Stimulated activated CD8-positive, alpha-beta memory T cell treated with anti-CD3 and anti-CD28 coated beads, Interleukin-12 subunit alpha, Interleukin-12 subunit beta, amount 100 ng/mL, for 24 hours (primary cell): Measurements from ENCODE around the gene PKIB.
"Not testable (repeated sequence)": the region's sequence is repeated elsewhere in the genome, so short reads cannot be mapped to it uniquely, and the experiment has no call there.

Experiments
- DNase-seq: peaks from one replicate; pipeline ENCODE4 v3.0.0-alpha.2; 2020; ENCODE audit errors: extremely low read depth

The PKIB gene

DNA sequence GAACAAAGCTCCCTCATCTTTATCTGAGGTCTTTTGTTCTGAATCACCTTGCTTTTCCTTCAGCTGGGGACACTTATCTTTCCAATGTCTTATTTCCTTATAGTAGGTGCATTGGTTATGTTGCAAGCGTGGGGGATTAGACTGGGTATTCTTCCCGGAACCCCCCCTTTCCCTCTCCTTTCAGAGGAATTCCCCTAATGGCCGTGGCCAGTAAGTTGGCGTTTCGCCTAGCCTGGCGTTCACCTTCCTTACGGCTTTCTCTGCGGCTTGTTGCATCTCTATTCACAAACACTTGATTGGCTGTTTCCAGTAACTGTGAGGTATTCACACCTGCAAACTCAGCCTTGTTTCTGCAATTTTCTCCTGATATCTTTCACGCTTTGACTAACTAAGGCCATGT lies 136.5 kb downstream of the PKIB start:
- no peak for DNase-seq

DNA sequence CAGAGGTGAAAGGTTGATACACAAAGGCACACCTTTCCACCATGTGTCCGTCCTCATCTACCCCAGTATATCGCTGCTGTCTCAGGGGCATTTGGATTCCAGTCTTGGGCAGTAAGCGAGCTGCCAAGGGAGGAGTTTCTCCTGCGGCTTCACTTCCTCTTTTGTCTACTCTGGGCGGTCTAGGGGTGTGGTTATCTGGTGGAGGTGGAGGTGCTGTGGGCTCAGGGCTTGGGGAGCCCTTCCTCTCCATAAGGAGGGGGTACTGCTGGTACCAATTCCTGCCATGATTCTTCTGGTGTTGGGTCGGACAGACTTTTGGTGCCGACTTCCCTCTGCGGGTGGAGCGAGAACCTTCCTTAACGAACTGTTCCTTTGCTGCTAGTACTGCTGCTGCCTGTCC lies 137.4 kb downstream of the PKIB start:
- no peak for DNase-seq

DNA sequence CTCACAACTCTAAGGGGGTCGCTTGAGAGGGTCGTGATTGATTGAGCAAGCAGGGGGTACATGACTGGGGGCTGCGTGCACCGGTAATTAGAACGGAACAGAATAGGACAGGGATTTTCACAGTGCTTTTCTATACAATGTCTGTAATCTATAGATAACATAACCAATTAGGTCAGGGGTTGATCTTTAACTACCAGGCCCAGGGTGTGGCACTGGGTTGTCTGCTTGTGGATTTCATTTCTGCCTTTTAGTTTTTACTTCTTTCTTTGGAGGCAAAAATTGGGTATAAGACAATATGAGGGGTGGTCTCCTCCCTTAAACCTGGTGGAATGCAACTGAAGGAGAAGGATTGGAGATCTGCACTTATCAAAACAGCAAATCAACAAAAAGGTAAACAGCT lies 138.7 kb downstream of the PKIB start:
- not testable (repeated sequence) for DNase-seq

DNA sequence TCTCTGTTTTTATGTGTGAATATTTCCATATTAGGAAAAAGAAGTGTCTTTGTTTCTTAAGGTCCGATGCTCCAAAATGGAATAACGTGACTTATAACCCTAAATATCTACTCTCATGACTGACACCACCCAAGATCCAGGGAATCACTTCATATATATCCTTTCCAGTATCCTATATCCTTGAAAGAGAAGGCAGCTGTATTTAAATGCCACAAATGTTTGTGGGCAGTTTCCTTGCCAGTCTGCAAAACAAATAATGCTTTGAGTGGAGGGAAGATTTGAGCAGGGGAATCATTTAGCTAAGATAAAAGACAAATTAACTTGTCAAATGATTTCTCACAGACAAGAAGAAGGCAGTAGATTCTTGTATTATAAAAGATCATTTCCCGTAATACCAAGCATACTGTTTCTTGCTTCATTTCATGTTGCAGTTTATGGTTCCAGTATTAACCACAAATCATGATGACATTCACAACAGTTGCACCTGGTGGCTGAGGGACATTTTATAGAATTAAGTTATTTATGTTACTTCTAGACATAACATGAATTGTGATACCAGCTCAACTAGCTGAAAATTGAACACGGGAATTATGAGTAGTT lies 139.3 kb downstream of the PKIB start:
- no peak for DNase-seq

DNA sequence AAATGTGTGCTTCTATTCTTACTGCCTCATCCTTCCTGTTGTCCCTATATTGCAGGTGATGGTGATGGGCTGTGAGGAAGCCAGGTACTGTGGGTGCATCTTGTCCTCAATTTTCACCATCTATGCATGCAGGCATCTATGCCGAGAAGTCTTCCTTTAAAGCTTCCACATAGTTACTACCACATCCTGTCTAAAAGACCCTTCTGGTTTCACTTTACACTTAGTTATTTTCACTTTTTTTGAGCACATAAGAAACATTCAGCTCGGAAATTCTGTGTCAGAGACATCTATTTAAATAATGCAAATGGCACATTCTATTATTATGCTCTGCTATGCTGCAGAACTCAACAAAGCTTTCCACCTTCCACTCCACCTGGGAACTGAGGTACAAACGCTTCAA lies 141.1 kb downstream of the PKIB start:
- no peak for DNase-seq

DNA sequence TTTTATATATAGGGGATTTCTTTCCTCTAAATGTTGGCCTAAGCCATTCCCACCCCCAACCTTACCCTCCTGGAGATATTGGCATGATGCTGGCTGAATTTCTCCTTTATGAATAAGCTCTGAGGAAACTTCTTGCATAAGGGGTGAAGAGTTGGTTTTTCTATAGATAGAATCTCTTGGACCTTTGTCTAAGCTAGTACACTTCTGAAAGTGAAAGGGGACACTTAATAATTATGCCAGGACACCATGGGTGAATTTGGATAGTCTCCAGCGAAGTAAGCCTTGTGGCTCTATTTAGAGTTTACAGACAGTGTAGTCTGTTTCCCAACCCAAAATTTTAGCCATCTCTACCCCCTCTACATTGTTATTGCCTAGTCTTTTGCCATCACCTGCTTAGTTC lies 142.3 kb downstream of the PKIB start:
- no peak for DNase-seq

DNA sequence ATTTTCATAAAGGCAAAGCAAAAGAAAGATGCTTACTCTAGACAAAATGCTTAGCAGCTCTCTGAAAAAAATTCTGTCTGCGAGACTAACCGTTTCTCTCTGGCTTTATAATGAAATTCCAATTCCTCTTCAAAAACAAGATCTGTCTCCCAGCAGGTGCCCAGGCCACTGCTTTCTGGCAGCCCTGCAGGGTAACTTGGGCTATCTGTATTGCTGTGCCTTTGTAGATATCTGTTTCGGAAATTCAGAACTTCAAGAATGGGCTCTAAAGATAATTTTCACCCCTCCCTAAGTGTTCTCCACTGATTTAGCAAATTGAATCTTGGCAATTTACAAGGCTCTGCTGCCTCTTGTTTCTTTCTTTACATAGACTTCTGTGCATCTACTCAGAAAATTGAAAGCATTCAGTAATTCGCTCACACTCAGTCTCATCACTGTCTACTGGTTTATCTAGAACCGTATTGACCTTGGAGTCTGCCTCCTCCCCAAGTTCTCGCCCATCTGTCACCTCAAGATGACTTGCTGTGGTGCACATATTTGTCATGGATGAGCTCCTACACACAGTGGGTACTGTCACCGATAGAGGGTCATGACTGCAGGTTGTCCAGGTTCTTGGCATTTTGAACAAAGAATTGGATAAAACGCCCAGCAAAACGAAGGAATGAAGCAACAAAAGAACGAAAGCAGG lies 142.9 kb downstream of the PKIB start:
- DNase-seq, result no peak

DNA sequence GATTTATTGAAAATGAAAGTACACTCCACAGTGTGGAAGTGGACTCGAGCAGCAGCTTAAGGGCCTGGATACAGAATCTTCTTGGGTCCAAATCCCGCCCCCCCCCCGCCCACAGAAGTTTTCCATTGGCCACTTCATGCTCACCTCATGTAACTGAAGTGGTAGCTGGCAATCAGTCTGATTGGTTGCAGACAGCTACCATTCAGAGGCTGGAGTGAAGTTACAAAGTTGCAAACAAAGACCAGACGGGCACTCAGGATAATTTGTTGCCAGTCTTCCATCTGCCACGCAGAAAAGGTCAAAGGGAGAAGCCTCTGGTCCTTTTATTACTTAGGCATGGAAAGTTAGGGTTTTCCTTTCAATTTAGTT lies 143.5 kb downstream of the PKIB start:
- no peak for DNase-seq

DNA sequence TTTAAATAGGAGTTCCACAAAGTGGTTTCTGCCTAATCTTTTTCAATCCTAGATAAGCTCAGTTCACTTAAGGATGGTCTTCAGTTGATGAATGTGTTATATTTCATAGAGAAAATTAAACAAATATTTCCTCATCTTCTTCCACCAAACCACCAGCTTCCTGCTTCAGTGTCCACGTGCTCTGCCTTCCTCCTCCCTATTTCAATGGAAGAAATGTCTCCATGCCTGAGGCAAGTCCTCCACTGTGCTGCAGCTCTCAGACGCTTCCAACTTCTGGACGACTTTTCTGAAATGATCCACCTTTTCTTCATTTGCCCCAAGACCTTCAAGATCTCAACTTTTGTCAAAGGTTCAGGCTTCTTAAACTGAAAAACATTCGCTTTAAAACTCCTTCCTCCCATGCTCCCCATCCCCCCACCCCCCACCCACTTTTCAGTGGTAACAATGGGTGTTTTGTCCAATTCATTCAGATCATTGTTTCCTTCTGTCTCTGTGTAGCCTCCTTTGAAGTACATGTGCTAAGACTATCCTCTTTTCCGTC lies 144.1 kb downstream of the PKIB start:
- DNase-seq, result no peak

DNA sequence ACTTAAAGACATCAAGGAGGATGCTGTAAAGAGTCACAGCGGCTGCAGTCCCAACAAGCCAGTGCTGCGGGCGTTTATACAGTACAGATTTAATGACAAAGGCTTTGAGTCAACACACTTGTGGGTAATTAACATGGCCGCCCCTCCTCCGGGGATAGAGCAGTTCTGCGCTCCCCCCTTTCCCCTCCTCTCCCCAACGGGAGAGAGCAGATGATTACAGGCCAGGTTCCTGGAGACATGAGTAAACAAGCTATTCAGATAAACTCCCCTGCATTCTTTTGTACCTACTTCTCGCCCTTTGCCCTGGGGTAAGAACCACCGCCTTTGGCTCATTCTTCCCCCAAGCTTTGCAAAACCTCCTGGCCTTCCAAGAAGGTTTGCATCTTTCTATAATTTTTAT lies 145.7 kb downstream of the PKIB start:
- DNase-seq, result no peak

DNA sequence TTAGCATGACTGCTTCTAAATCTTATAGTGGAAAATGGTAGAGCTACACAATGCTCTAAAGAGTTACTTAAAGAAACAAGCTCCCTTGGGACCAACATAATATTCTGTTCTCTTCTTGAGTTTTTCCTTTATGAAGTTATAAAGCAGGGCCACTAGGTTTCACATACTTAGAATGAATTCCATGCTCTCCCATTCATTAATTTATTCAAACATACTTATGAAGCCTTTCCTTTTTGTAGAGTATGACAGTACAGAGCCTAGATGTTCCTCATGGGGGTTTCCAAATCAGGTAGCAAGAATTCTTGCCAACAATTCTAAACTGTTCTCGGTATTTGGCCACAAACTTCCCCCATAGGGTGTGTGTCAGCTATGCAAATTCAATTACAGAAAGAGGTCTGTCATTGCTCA lies 148.7 kb downstream of the PKIB start:
- DNase-seq, result no peak

DNA sequence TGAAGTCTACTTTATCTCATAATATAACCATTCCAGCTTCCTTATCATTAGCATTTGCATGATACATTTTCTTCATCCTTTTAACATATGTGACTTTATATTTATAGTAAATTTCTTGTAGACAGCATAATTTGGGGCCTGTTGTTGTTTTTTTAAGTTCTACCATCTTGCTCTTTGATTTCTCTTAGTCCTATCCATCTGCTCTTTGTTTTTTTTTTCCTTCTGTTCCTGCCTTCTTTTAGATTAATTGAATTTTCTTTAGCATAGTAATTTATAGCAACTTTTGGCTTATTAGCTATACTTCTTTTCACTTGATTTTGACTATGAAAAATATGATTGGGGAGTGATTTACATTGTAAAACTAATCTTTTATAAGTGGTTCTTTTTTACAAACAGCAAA lies 150.1 kb downstream of the PKIB start:
- no peak for DNase-seq

DNA sequence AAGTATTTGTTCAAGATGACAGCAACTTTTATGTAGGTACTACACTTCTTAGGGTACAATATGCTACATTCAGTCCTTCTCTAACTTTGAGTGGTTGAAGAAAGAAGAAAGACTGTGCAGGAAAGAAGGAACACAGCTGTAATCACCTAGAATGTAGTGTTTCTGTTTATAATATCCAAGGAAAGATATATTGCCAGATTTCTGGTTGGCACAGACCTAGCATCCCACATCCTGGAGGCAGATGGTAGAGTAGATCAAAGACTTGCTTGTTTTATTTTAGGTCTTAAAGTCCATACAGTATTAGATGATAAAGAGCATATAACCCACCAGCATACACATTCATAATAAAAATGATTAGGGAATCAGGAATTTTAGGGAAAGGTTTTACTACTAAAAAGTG lies 156.1 kb downstream of the PKIB start:
- DNase-seq, result no peak

DNA sequence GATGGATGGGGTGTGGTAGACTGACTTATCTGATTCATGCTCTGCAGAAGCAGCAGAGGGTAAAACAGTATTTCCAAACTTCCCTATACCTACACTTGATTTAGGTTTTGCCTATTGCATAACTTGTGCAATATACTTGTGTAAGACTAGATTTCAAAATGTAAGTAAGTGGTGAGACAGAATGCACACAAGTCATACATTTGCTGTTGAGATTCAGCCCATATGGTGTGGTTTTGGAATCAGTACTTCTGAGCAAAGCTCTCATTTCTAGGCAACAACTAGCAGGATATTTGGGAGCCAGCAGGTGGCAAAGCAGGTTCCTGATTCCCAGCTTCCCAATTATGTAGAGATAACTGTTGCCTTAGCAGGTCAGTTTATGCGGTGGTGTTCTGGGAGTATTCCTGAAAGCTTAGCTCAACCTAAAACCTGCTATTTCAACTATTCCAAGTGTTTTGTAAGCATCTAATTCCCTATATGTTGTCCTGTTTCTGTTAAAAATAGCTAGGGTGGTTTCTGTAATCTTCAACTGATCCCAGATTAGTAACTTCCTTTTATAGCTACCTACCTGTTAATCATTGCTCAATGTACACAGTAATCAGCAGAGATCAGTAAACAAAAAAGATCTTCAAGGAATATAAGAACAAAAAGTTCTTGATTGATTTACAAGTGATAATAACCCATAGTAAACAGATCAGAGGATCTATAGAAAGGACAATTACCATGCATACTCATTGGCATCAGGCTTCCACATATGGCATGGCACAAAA lies 160.8 kb downstream of the PKIB start:
- no peak for DNase-seq

DNA sequence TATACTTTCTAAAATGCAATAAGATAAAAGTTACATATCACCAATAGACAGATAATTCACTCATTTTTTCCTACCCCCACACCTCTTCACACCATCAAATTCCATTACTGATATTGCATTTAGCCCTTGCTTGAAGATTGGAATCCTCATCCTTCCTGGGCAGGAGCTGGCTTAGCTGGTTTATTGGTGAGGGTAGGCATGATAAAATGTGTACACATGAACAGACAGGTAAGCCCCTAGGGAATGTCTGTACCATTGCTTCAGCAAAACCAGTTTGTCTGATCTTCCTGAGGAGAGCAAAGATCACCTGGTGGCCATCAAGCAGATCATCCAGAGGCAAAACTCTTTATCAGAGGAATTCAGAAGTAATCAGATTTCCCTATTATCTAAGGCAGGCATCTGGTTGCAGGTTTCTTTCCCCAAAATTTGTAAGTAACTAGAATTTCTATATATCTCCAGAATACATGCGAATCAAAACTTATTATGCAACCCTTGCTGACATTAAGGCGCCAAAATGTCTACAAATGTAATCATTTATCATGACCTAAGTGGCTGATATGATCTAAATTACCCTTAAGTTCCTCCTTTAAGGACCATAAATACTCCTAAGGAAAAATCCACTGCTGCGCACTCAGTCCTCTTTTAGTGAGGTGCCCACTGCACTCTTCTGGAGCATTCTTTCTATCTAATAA lies 162.7 kb downstream of the PKIB start:
- DNase-seq, result no peak
